ENCODE results near the gene LCP2. TPM values are rescaled to one million over a fixed set of nuclear protein-coding genes. Genes with fewer than 3 reads are reported as not detected.

The LCP2 gene
- total and polyA plus RNA-seq, 2 donors (not counting 1 experiment from before 2014, with no cell fraction given): not detected

DNA sequence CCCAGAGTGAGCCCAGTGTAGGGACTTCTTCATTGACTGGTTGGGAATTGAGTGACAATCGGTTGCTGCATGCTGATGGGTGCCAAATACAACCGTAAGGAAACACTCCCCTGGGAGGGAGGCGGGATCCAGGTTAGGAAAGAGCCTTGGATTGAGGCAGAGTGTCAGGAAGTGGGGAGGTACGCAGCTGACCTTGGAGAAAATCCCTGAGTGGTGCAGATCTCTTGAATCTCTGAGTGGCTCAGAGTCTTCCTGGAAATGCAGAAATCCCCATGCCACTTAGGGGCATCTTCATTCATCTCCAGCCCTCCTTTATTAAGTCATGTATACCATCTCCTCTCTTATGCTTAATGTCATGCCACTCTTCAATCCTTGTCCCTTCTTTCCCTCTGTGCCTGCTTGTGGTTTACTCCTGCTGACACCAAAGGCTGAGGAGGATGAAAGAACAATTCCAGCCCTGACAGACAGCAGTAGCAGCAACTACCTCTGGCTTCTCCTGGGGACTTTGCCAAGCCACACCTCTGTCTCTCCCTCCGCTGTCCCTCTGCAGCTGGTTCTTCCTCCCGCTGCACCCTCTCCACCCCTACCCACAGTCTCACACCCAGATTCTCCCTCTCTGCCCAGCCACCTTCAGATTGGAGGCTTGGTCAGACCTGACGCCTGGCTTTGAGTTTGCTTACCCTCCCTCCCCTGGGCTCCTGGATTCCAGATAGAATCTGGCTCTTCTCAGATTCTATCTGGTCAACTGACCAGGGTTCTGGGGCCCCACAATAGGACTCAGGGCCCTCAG, 14.1 kb upstream of the LCP2 start:
- H3K36me3 ChIP-seq (ENCODE audit: control insufficient read depth, insufficient read depth, low read length): no peaks in the 10 kb centered on the region
- H3K4me3 ChIP-seq (replicated peaks in 1 of 4; ENCODE audit: control extremely low read depth in 1 of 4, insufficient read depth in 1 of 4, low read depth in 3 of 4, low read length in 4 of 4): no peak overlapping the region
- no peaks in the 10 kb centered on the region for H3K9me3 ChIP-seq (ENCODE audit: control insufficient read depth, insufficient read depth, low read depth, low read length)
- H3K4me1 ChIP-seq (ENCODE audit: control insufficient read depth, extremely low read depth, insufficient read depth, low read length): no peaks in the 10 kb centered on the region
- no peak overlapping the region for H3K4me2 ChIP-seq (ENCODE audit: extremely low read depth, insufficient read depth, low read length)
- no peak overlapping the region for H3K27ac ChIP-seq (ENCODE audit: insufficient read depth, low read length)
- DNase-seq (ENCODE audit: low read depth in 2 of 2): no peak
- no peak overlapping the region for H3K9ac ChIP-seq (ENCODE audit: insufficient read depth, low read length)
- TF ChIP-seq EZH2 (IDR thresholded peaks at IDR 0.05; ENCODE audit: low read length, missing control alignments): no peak
- TF ChIP-seq, protein P1, sequence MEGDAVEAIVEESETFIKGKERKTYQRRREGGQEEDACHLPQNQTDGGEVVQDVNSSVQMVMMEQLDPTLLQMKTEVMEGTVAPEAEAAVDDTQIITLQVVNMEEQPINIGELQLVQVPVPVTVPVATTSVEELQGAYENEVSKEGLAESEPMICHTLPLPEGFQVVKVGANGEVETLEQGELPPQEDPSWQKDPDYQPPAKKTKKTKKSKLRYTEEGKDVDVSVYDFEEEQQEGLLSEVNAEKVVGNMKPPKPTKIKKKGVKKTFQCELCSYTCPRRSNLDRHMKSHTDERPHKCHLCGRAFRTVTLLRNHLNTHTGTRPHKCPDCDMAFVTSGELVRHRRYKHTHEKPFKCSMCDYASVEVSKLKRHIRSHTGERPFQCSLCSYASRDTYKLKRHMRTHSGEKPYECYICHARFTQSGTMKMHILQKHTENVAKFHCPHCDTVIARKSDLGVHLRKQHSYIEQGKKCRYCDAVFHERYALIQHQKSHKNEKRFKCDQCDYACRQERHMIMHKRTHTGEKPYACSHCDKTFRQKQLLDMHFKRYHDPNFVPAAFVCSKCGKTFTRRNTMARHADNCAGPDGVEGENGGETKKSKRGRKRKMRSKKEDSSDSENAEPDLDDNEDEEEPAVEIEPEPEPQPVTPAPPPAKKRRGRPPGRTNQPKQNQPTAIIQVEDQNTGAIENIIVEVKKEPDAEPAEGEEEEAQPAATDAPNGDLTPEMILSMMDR (conservative IDR thresholded peaks at IDR 0.05 in 1 of 2, IDR thresholded peaks at IDR 0.05 in 1 of 2; ENCODE audit: low read depth in 1 of 2, low read length in 2 of 2): no peak
- no peaks in the 10 kb centered on the region for H3K79me2 ChIP-seq (ENCODE audit: control insufficient read depth, insufficient read depth, low read length)
- no peak overlapping the region for H2AFZ ChIP-seq (ENCODE audit: low read length)
- H3K27me3 ChIP-seq (ENCODE audit: control insufficient read depth, insufficient read depth, low read length): no peaks in the 10 kb centered on the region
- H4K20me1 ChIP-seq (ENCODE audit: control insufficient read depth, extremely low read depth, insufficient read depth, low read length): no peaks in the 10 kb centered on the region

- Histone ChIP-seq H3K4me1 (ENCODE audit: control insufficient read depth, extremely low read depth, insufficient read depth, low read length) (no peaks in the 10 kb centered on the region), H2AFZ (ENCODE audit: low read length) (no peak overlapping the region), H3K36me3 (ENCODE audit: control insufficient read depth, insufficient read depth, low read length) (no peaks in the 10 kb centered on the region), H4K20me1 (ENCODE audit: control insufficient read depth, extremely low read depth, insufficient read depth, low read length) (no peaks in the 10 kb centered on the region), H3K9ac (ENCODE audit: insufficient read depth, low read length) (no peak overlapping the region), H3K9me3 (ENCODE audit: control insufficient read depth, insufficient read depth, low read depth, low read length) (no peaks in the 10 kb centered on the region), H3K4me3 (replicated peaks in 1 of 4; ENCODE audit: control extremely low read depth in 1 of 4, insufficient read depth in 1 of 4, low read depth in 3 of 4, low read length in 4 of 4) (no peak overlapping the region), H3K27ac (ENCODE audit: insufficient read depth, low read length) (no peak overlapping the region), H3K27me3 (ENCODE audit: control insufficient read depth, insufficient read depth, low read length) (no peaks in the 10 kb centered on the region), H3K79me2 (ENCODE audit: control insufficient read depth, insufficient read depth, low read length) (no peaks in the 10 kb centered on the region), H3K4me2 (ENCODE audit: extremely low read depth, insufficient read depth, low read length) (no peak overlapping the region)
- no peak for DNase-seq (ENCODE audit: low read depth in 2 of 2)
- TF ChIP-seq EZH2 (IDR thresholded peaks at IDR 0.05; ENCODE audit: low read length, missing control alignments): no peak
- TF ChIP-seq, protein P1 (conservative IDR thresholded peaks at IDR 0.05 in 1 of 2, IDR thresholded peaks at IDR 0.05 in 1 of 2; ENCODE audit: low read depth in 1 of 2, low read length in 2 of 2): no peak
Observed at GRCh38 chr5:170310256-170310926, 12.8 kb upstream of the LCP2 start.

GRCh38 chr5:170308686-170309085, 11.1 kb upstream of the LCP2 start:
- H3K9ac ChIP-seq (ENCODE audit: insufficient read depth, low read length): no peak overlapping the region
- no peaks in the 10 kb centered on the region for H3K79me2 ChIP-seq (ENCODE audit: control insufficient read depth, insufficient read depth, low read length)
- no peak for DNase-seq (ENCODE audit: low read depth in 2 of 2)
- no peaks in the 10 kb centered on the region for H3K36me3 ChIP-seq (ENCODE audit: control insufficient read depth, insufficient read depth, low read length)
- H4K20me1 ChIP-seq (ENCODE audit: control insufficient read depth, extremely low read depth, insufficient read depth, low read length): no peaks in the 10 kb centered on the region
- H3K4me2 ChIP-seq (ENCODE audit: extremely low read depth, insufficient read depth, low read length): no peak overlapping the region
- no peak overlapping the region for H2AFZ ChIP-seq (ENCODE audit: low read length)
- H3K27me3 ChIP-seq (ENCODE audit: control insufficient read depth, insufficient read depth, low read length): no peaks in the 10 kb centered on the region
- no peaks in the 10 kb centered on the region for H3K4me1 ChIP-seq (ENCODE audit: control insufficient read depth, extremely low read depth, insufficient read depth, low read length)
- no peaks in the 10 kb centered on the region for H3K9me3 ChIP-seq (ENCODE audit: control insufficient read depth, insufficient read depth, low read depth, low read length)
- no peak overlapping the region for H3K4me3 ChIP-seq (replicated peaks in 1 of 4; ENCODE audit: control extremely low read depth in 1 of 4, insufficient read depth in 1 of 4, low read depth in 3 of 4, low read length in 4 of 4)
- H3K27ac ChIP-seq (ENCODE audit: insufficient read depth, low read length): no peak overlapping the region
- TF ChIP-seq, protein P1 (conservative IDR thresholded peaks at IDR 0.05 in 1 of 2, IDR thresholded peaks at IDR 0.05 in 1 of 2; ENCODE audit: low read depth in 1 of 2, low read length in 2 of 2): no peak
- no peak for TF ChIP-seq EZH2 (IDR thresholded peaks at IDR 0.05; ENCODE audit: low read length, missing control alignments)

Data from fibroblast of lung (primary cell).